OCI-LY1 (cell line): Measurements from ENCODE around the gene CDK13.

Experiments used
- H2AFZ ChIP-seq: fragments of 200-600 bp; sonication (generic), shearing (Covaris generic); 2 replicates; pipeline ENCODE4 v1.6.0; 2014; ENCODE audit warnings: antibody characterized with exemption, mild to moderate bottlenecking, low read length
- H3F3A ChIP-seq: fragments of 200-600 bp; sonication (generic), shearing (Covaris generic); 2 replicates; pipeline ENCODE4 v1.6.0; 2014; ENCODE audit warnings: mild to moderate bottlenecking, antibody characterized with exemption, low read length, moderate library complexity; ENCODE audit not compliant: insufficient read depth
- H3K27ac ChIP-seq: fragments of 200-600 bp; sonication (generic); 2 replicates; pipeline ENCODE4 v1.5.1; 2014; ENCODE audit warnings: low read length, mixed run types, mild to moderate bottlenecking, low read depth; ENCODE audit not compliant: poor library complexity, severe bottlenecking
- H3K27me3 ChIP-seq: fragments of 200-600 bp; sonication (generic); 2 replicates; pipeline ENCODE4 v1.6.0; 2014; ENCODE audit warnings: antibody characterized with exemption, mild to moderate bottlenecking, low read length, moderate library complexity; ENCODE audit not compliant: insufficient read depth
- H3K36me3 ChIP-seq: fragments of 200-600 bp; sonication (generic); 2 replicates; pipeline ENCODE4 v1.6.1; 2014; ENCODE audit warnings: mild to moderate bottlenecking, antibody characterized with exemption, low read length, moderate library complexity, mixed read lengths; ENCODE audit not compliant: insufficient read depth
- H3K4me1 ChIP-seq: fragments of 200-600 bp; sonication (generic); 2 replicates; pipeline ENCODE4 v1.5.1; 2014; ENCODE audit warnings: mild to moderate bottlenecking, low read length, moderate library complexity; ENCODE audit not compliant: insufficient read depth, severe bottlenecking
- H3K4me2 ChIP-seq: fragments of 200-600 bp; sonication (generic), shearing (Covaris generic); 2 replicates; pipeline ENCODE4 v1.6.1; 2014; ENCODE audit warnings: low read length
- H3K4me3 ChIP-seq: fragments of 200-600 bp; sonication (generic); 2 replicates; pipeline ENCODE4 v1.5.1; 2014; ENCODE audit warnings: low read length, low read depth, mild to moderate bottlenecking, mixed read lengths; ENCODE audit not compliant: poor library complexity, severe bottlenecking
- H3K79me2 ChIP-seq: fragments of 200-600 bp; shearing (Covaris generic); 2 replicates; pipeline ENCODE4 v1.6.1; 2016; ENCODE audit warnings: mixed run types, low read length, mixed read lengths; ENCODE audit not compliant: insufficient read depth
- H3K9ac ChIP-seq: fragments of 200-600 bp; sonication (generic), shearing (Covaris generic); 2 replicates; pipeline ENCODE4 v1.6.1; 2014; ENCODE audit warnings: mild to moderate bottlenecking, low read length, mixed read lengths
- H3K9me2 ChIP-seq: fragments of 200-600 bp; sonication (generic), shearing (Covaris generic); 2 replicates; pipeline ENCODE4 v1.6.1; 2014; ENCODE audit warnings: low read depth, mild to moderate bottlenecking, low read length, mixed read lengths
- H3K9me3 ChIP-seq: fragments of 200-600 bp; shearing (Covaris generic); 2 replicates; pipeline ENCODE4 v1.6.1; 2014; ENCODE audit warnings: low read length, mixed read lengths
- H4K20me1 ChIP-seq: fragments of 200-600 bp; sonication (generic), shearing (Covaris generic); 2 replicates; pipeline ENCODE4 v1.6.0; 2016; ENCODE audit warnings: mild to moderate bottlenecking, low read length; ENCODE audit not compliant: insufficient read depth
- EZH2 ChIP-seq: fragments of 200-600 bp; sonication (generic), shearing (Covaris generic); IDR thresholded peaks from 2 replicates; pipeline ENCODE4 v1.8.0; 2017; ENCODE audit warnings: borderline replicate concordance, mixed run types, mild to moderate bottlenecking, antibody characterized with exemption, low read length, moderate library complexity, mixed read lengths
- TF ChIP-seq, protein P1 (sequence below): fragments of 200-600 bp; sonication (generic), shearing (Covaris generic); IDR thresholded peaks from 2 replicates; pipeline ENCODE4 v1.5.1; 2017; ENCODE audit warnings: mild to moderate bottlenecking, antibody characterized with exemption, low read length, moderate library complexity, mixed read lengths

Gene CDK13

DNA sequence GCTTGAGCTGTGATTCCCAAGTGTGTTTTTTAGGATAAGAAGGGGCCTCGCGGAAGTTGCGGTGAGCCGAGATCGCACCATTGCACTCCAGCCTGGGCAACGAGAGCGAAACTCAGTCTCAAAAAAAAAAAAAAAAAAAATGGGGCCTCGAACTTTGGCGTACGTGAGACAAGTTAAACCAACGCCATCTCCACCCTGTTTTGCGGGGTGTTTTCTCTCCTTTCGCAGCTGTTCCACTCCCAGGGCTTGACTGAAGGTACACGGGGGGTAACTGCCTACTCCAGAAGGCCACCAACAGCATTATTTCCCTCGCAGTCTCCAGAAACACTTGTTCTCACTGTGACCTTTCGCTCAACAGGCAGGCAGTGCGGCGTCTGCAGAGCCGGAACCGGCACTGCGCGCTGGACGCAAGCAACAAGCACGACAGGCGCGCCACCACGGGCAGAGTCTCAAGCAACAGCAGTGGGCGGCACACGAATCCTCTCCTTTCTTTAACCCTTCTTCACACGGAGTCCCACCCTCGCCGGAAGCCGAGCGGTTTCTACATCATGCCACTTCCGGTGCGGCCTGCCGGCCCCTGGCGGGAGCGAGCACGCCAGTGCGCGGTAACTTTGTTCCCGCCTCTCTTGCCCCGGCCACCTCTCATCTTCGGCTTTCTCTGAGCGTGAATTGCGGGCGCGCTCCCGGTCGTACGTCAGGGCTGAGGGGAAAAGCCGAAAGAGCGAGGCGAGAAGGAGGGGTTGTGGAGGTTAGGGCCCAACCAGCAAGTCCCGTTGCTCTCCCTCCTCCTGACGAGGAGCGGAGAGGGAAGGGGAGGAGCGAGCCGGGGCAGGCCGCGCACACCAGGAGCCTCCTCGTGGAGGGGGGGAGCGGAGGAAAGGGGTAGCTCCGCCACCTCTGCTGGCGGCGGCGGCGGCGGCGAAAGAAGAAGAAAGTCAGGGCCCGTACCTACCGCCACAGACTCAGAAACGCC, 814 bp upstream of the CDK13 start:
- Histone ChIP-seq H3F3A (no peaks in the 10 kb centered on the region), H2AFZ (no peak overlapping the region), H3K4me1 (peaks cover 27% of the 10 kb centered on the region), H3K9me3 (no peaks in the 10 kb centered on the region), H3K4me2 (peak overlapping the region; percentile 88), H3K79me2 (peaks cover 30% of the 10 kb centered on the region), H4K20me1 (0 out of 2 replicates have a peak, but pooled peaks cover 4% of the 10 kb centered on the region), H3K27me3 (no peaks in the 10 kb centered on the region), H3K36me3 (peaks cover 11% of the 10 kb centered on the region), H3K4me3 (peak overlapping the region; percentile 70), H3K27ac (peak overlapping the region; percentile 98), H3K9me2 (no peaks in the 10 kb centered on the region), H3K9ac (peak overlapping the region; percentile 92)
- no peak for TF ChIP-seq EZH2
- TF ChIP-seq, protein P1, sequence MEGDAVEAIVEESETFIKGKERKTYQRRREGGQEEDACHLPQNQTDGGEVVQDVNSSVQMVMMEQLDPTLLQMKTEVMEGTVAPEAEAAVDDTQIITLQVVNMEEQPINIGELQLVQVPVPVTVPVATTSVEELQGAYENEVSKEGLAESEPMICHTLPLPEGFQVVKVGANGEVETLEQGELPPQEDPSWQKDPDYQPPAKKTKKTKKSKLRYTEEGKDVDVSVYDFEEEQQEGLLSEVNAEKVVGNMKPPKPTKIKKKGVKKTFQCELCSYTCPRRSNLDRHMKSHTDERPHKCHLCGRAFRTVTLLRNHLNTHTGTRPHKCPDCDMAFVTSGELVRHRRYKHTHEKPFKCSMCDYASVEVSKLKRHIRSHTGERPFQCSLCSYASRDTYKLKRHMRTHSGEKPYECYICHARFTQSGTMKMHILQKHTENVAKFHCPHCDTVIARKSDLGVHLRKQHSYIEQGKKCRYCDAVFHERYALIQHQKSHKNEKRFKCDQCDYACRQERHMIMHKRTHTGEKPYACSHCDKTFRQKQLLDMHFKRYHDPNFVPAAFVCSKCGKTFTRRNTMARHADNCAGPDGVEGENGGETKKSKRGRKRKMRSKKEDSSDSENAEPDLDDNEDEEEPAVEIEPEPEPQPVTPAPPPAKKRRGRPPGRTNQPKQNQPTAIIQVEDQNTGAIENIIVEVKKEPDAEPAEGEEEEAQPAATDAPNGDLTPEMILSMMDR: no peak

DNA sequence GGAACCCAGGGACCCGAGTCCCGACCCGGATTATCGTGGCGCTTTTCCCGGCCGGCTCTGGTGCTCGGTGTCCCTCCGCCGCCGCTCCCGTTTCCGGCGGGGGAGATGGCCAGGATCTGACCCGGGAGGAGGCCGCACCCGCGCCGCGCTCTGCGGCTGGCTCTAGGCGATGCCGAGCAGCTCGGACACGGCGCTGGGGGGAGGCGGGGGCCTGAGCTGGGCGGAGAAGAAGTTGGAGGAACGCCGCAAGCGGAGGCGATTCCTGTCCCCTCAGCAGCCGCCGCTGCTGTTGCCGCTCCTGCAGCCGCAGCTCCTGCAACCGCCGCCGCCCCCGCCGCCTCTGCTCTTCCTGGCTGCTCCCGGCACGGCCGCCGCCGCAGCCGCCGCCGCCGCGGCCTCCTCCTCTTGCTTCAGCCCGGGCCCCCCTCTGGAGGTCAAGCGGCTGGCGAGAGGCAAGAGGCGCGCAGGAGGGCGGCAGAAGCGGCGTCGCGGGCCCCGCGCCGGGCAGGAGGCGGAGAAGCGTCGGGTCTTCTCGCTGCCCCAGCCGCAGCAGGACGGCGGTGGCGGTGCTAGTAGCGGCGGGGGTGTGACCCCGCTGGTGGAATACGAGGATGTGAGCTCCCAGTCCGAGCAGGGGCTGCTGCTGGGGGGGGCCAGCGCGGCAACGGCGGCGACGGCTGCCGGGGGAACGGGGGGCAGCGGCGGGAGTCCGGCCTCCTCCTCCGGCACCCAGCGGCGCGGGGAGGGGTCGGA, 593 bp downstream of the CDK13 start:
- H3K4me1 ChIP-seq: peaks cover 42% of the 10 kb centered on the region
- H3F3A ChIP-seq: no peaks in the 10 kb centered on the region
- no peaks in the 10 kb centered on the region for H3K27me3 ChIP-seq
- H3K4me2 ChIP-seq: peak overlapping the region; percentile 88
- TF ChIP-seq, protein P1: no peak
- TF ChIP-seq EZH2: no peak
- peaks cover 44% of the 10 kb centered on the region for H3K79me2 ChIP-seq
- H3K27ac ChIP-seq: peak overlapping the region; percentile 98
- no peaks in the 10 kb centered on the region for H3K9me3 ChIP-seq
- H3K36me3 ChIP-seq: peaks cover 11% of the 10 kb centered on the region
- peak overlapping the region; percentile 82 for H3K9ac ChIP-seq
- no peaks in the 10 kb centered on the region for H3K9me2 ChIP-seq
- no peak overlapping the region for H2AFZ ChIP-seq
- H3K4me3 ChIP-seq: peak overlapping the region; percentile 70
- 0 out of 2 replicates have a peak, but pooled peaks cover 4% of the 10 kb centered on the region for H4K20me1 ChIP-seq

DNA sequence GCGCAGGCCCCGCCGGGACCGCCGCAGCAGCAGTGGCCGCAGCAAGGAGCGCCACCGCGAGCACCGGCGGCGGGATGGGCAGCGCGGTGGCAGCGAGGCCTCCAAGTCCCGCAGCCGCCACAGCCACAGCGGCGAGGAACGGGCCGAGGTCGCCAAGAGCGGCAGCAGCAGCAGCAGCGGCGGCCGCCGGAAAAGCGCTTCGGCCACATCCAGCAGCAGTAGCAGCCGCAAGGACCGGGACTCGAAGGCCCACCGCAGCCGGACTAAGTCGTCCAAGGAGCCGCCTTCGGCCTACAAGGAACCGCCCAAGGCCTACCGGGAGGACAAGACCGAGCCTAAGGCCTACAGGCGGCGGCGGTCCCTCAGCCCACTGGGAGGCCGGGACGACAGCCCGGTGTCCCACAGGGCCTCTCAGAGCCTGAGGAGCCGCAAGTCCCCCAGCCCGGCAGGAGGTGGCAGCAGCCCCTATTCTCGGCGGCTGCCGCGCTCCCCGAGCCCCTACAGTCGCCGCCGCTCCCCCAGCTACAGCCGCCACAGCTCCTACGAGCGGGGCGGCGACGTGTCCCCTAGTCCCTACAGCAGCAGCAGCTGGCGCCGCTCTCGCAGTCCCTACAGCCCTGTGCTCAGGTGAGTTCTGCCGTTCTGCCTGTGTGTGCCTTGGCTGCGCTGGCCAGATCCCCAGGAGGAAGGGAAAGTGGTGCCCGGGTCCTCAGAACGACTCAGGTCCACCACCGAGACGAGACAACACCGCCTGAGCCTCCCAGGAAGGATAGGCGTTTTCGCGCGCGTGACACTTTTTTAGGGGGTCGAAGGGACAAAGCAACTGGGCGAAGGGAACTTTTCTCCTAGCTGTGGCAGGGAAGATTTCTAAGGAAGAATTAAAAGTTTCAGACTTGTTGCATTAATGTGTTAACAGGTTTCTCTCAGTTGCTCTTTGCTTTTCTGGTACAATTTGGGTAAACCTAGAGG, 1.5 kb downstream of the CDK13 start:
- TF ChIP-seq EZH2: no peak
- TF ChIP-seq, protein P1: peak; percentile 63
- Histone ChIP-seq H3K9me3 (no peaks in the 10 kb centered on the region), H3K4me2 (peak overlapping the region; percentile 88), H3K79me2 (peaks cover 53% of the 10 kb centered on the region), H3K4me3 (peak overlapping the region; percentile 70), H3F3A (no peaks in the 10 kb centered on the region), H3K27ac (peak overlapping the region; percentile 98), H3K9ac (peak overlapping the region; percentile 82), H3K4me1 (peaks cover 50% of the 10 kb centered on the region), H3K27me3 (no peaks in the 10 kb centered on the region), H3K9me2 (no peaks in the 10 kb centered on the region), H3K36me3 (peaks cover 11% of the 10 kb centered on the region), H4K20me1 (0 out of 2 replicates have a peak, but pooled peaks cover 4% of the 10 kb centered on the region), H2AFZ (no peak overlapping the region)
